Measurements from ENCODE around the gene INPP4B.

The INPP4B gene

DNA sequence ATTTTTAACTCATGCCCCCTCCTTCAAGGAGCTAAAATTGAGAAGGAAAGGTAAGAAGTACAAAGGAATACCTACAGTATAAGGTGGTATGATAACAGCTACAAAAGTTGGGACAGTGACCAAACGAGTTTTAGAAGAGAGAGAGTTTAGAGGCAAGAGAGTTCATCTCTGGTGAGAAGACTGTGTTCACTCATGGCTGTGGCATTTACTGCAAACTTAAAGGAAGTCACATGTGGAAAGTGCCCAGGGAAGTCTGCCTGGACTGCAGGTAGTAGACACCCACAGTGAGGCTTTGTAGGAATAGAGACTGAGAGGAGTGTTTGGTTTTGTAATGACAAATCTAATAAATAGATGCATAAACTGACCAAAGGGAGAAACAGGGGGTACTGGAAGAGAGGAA lies 716.2 kb downstream of the INPP4B start:
- TF ChIP-seq EZH2 (IDR thresholded peaks at IDR 0.05; ENCODE audit: borderline replicate concordance, low read depth, low read length, severe bottlenecking) (no peak), CTCF (IDR thresholded peaks at IDR 0.05; ENCODE audit: borderline replicate concordance, extremely low read depth, low read length, poor library complexity, severe bottlenecking) (no peak)
- peaks cover 6% of the 10 kb centered on the region for H3K36me3 ChIP-seq (ENCODE audit: insufficient read depth, low read length)
- H3K4me1 ChIP-seq (ENCODE audit: insufficient read depth, low read length) = no peaks in the 10 kb centered on the region
- H3K9me3 ChIP-seq (ENCODE audit: insufficient read depth, low read length, severe bottlenecking) = no peaks in the 10 kb centered on the region
- no peak for DNase-seq
- H3K4me2 ChIP-seq (ENCODE audit: insufficient read depth, low read length) = no peak overlapping the region
- H3K9ac ChIP-seq (ENCODE audit: low read depth, low read length) = no peak overlapping the region
- no peak overlapping the region for H3K4me3 ChIP-seq (ENCODE audit: low read depth in 1 of 2, low read length in 2 of 2)
- no peaks in the 10 kb centered on the region for H3K27me3 ChIP-seq (ENCODE audit: insufficient read depth, low read length, poor library complexity)
- H3K27ac ChIP-seq (ENCODE audit: low read length) = no peak overlapping the region
- no peaks in the 10 kb centered on the region for H4K20me1 ChIP-seq (ENCODE audit: insufficient read depth, low read length)
- no peak overlapping the region for H2AFZ ChIP-seq (ENCODE audit: low read depth, low read length)
- ATAC-seq (ENCODE audit: insufficient read depth, low read depth) = no peak
- no peaks in the 10 kb centered on the region for H3K79me2 ChIP-seq (ENCODE audit: insufficient read depth, low read length)

DNA sequence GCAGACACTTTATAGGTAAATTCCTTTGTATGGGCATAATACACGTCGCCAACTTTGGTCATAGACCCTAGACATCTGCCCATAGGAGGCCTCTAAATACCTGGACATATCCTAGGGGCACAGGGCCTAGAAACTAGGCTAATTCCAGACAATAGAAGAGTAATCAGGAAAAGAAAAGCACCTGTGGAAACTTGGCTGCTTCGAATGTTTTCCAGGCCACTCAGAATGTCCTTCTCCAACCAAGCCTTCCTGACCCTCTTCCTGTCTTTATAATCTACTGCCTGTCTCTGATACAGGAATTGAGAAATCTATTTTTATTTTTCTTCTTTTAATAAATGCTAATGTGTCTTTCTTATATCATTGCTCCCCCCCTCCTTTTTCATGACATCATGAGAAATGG lies 716.6 kb downstream of the INPP4B start:
- Histone ChIP-seq H2AFZ (ENCODE audit: low read depth, low read length) (no peak overlapping the region), H3K36me3 (ENCODE audit: insufficient read depth, low read length) (peaks cover 6% of the 10 kb centered on the region), H3K79me2 (ENCODE audit: insufficient read depth, low read length) (no peaks in the 10 kb centered on the region), H3K27me3 (ENCODE audit: insufficient read depth, low read length, poor library complexity) (no peaks in the 10 kb centered on the region), H3K9me3 (ENCODE audit: insufficient read depth, low read length, severe bottlenecking) (no peaks in the 10 kb centered on the region), H3K27ac (ENCODE audit: low read length) (no peak overlapping the region), H3K4me2 (ENCODE audit: insufficient read depth, low read length) (no peak overlapping the region), H3K9ac (ENCODE audit: low read depth, low read length) (no peak overlapping the region), H4K20me1 (ENCODE audit: insufficient read depth, low read length) (no peaks in the 10 kb centered on the region), H3K4me1 (ENCODE audit: insufficient read depth, low read length) (no peaks in the 10 kb centered on the region), H3K4me3 (ENCODE audit: low read depth in 1 of 2, low read length in 2 of 2) (no peak overlapping the region)
- DNase-seq = no peak
- no peak for ATAC-seq (ENCODE audit: insufficient read depth, low read depth)
- TF ChIP-seq EZH2 (IDR thresholded peaks at IDR 0.05; ENCODE audit: borderline replicate concordance, low read depth, low read length, severe bottlenecking) (no peak), CTCF (IDR thresholded peaks at IDR 0.05; ENCODE audit: borderline replicate concordance, extremely low read depth, low read length, poor library complexity, severe bottlenecking) (no peak)

DNA sequence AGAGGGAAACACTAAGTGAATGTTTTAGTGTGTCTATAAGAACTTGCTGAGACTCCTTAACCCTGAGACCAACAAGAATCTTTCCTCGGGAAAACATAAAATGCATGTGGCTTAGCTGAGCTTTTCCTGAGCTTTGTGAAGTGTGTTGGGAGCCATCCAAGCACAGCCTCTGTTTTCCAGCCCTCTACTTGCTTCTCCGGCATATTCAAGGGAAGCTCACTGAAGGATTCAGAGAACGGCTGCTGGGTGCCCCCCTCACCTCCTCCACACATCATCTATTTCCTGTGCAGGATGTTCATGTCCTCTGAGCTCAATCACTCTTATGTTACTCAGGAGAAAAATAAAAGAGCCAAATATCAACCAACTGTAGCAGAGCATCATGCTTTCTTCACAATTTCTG lies 717.6 kb downstream of the INPP4B start:
- ATAC-seq (ENCODE audit: insufficient read depth, low read depth) = peak; percentile 39; the same call in 1 of the 3 replicates
- H2AFZ ChIP-seq (ENCODE audit: low read depth, low read length) = no peak overlapping the region
- H3K27ac ChIP-seq (ENCODE audit: low read length) = no peak overlapping the region
- no peaks in the 10 kb centered on the region for H3K27me3 ChIP-seq (ENCODE audit: insufficient read depth, low read length, poor library complexity)
- H3K36me3 ChIP-seq (ENCODE audit: insufficient read depth, low read length) = peaks cover 12% of the 10 kb centered on the region
- no peaks in the 10 kb centered on the region for H4K20me1 ChIP-seq (ENCODE audit: insufficient read depth, low read length)
- no peak overlapping the region for H3K4me2 ChIP-seq (ENCODE audit: insufficient read depth, low read length)
- no peaks in the 10 kb centered on the region for H3K4me1 ChIP-seq (ENCODE audit: insufficient read depth, low read length)
- TF ChIP-seq EZH2 (IDR thresholded peaks at IDR 0.05; ENCODE audit: borderline replicate concordance, low read depth, low read length, severe bottlenecking) (no peak), CTCF (IDR thresholded peaks at IDR 0.05; ENCODE audit: borderline replicate concordance, extremely low read depth, low read length, poor library complexity, severe bottlenecking) (no peak)
- H3K9ac ChIP-seq (ENCODE audit: low read depth, low read length) = no peak overlapping the region
- H3K4me3 ChIP-seq (ENCODE audit: low read depth in 1 of 2, low read length in 2 of 2) = no peak overlapping the region
- no peaks in the 10 kb centered on the region for H3K9me3 ChIP-seq (ENCODE audit: insufficient read depth, low read length, severe bottlenecking)
- no peaks in the 10 kb centered on the region for H3K79me2 ChIP-seq (ENCODE audit: insufficient read depth, low read length)
- DNase-seq = no peak

Measured in DND-41 (cell line).